ENCODE measurements around the gene TFDP2. TPM values are rescaled to one million over a fixed set of nuclear protein-coding genes. Genes with fewer than 3 reads are reported as not detected.

The TFDP2 gene
- total RNA-seq: 10 to 100 TPM; 43.9 to 80.9 (median 52.5) TPM
- polyA plus RNA-seq: 10 to 100 TPM; 18.3 to 22.2 TPM
- long read RNA-seq, donor 1, full-length matches to known transcripts: 8 of 39 reads
- long read RNA-seq, donor 1, partial matches to known transcripts: 4 of 39 reads
- long read RNA-seq, donor 1, other reads (novel, unspliced or antisense): 27 of 39 reads
- long read RNA-seq, donor 2, full-length matches to known transcripts: 28 of 90 reads
- long read RNA-seq, donor 2, partial matches to known transcripts: 7 of 90 reads
- long read RNA-seq, donor 2, other reads (novel, unspliced or antisense): 55 of 90 reads
- long read RNA-seq, donor 3, full-length matches to known transcripts: 12 of 31 reads
- long read RNA-seq, donor 3, partial matches to known transcripts: 7 of 31 reads
- long read RNA-seq, donor 3, other reads (novel, unspliced or antisense): 12 of 31 reads

GRCh38 chr3:142148792-142149672, at the start of gene TFDP2:
Gene TFDP2 (minus strand): TSS chr3:142149544. CDS start chr3:142101749, 47,795 bp downstream.
- TF ChIP-seq POLR2A (IDR thresholded peaks at IDR 0.05): peak; percentile 59 to 72
- TF ChIP-seq CTCF (IDR thresholded peaks at IDR 0.05): peak in 2 of 12 donors; percentile 10 to 22
- Histone ChIP-seq H3K27me3 (no peaks in the 10 kb centered on the region), H3K27ac (peak within 1 kb of the TSS in 11 of 12 donors; percentile 43 to 90 (median 83)), H3K9me3 (no peaks in the 10 kb centered on the region), H3K4me1 (peaks cover 4 to 20% (median 12%) of the 10 kb centered on the region in 12 donors), H3K36me3 (no peaks in the 10 kb centered on the region), H3K4me3 (peak within 1 kb of the TSS; percentile 69 to 92 (median 84))
- DNase-seq (peak; percentile 90 to 96 (median 91)), ATAC-seq (peak; percentile 98 to 100 (median 100))
- 0 to 1% (median 0%) methylated on average over 55 to 83 of the region's 83 CpGs for WGBS, 4 donors
- intact Hi-C loops (cut with DNase I): loop anchor here in 1 of 10 donors (5.0 kb wide), 1 partner anchor 73 kb away; no protein-coding TSS in a partner anchor

- TF ChIP-seq CTCF (IDR thresholded peaks at IDR 0.05): no peak
- no peak for TF ChIP-seq POLR2A (IDR thresholded peaks at IDR 0.05)
- ATAC-seq (no peak), DNase-seq (no peak)
- Histone ChIP-seq H3K9me3 (no peaks in the 10 kb centered on the region), H3K27me3 (no peaks in the 10 kb centered on the region), H3K27ac (no peak overlapping the region), H3K36me3 (peaks cover 0 to 46% (median 35%) of the 10 kb centered on the region in 9 donors), H3K4me3 (no peak overlapping the region), H3K4me1 (peaks cover 0 to 11% (median 2%) of the 10 kb centered on the region in 12 donors)
- intact Hi-C loops (cut with DNase I): loop anchor here in 2 of 10 donors (10.0 kb wide), 1 partner anchor 86 kb away; no protein-coding TSS in a partner anchor
Observed at GRCh38 chr3:142188846-142189245, 39.5 kb upstream of the TFDP2 start.

GRCh38 chr3:142180761-142181362, 31.5 kb upstream of the TFDP2 start:
- Histone ChIP-seq H3K27me3 (no peaks in the 10 kb centered on the region), H3K4me3 (no peak overlapping the region), H3K27ac (no peak overlapping the region), H3K9me3 (no peaks in the 10 kb centered on the region), H3K36me3 (peaks cover 0 to 98% (median 69%) of the 10 kb centered on the region in 9 donors), H3K4me1 (no peaks in the 10 kb centered on the region)
- DNase-seq (peak in 1 of 5 donors; percentile 23), ATAC-seq (peak in 1 of 4 donors; percentile 54)
- intact Hi-C loops (cut with DNase I): loop anchor here in 7 of 10 donors (1.0 to 10.0 kb wide), 4 partner anchors 94 to 100 kb away; no protein-coding TSS in a partner anchor
- WGBS, 4 donors: 90 to 93% (median 92%) methylated on average over 6 of the region's 6 CpGs
- TF ChIP-seq POLR2A (IDR thresholded peaks at IDR 0.05) (no peak), CTCF (IDR thresholded peaks at IDR 0.05) (peak; percentile 18 to 57 (median 46))
